HFFc6 (cell line): Measurements from ENCODE around the gene ATG12. TPM values are rescaled to one million over a fixed set of nuclear protein-coding genes. Genes with fewer than 3 reads are reported as not detected.
"Not testable (repeated sequence)": the region's sequence is repeated elsewhere in the genome, so short reads cannot be mapped to it uniquely, and the experiment has no call there.

Experiments
- DNase-seq: peaks from one replicate; pipeline ENCODE4 v3.0.0-alpha.2; 2018
- H3K27ac Mint-ChIP-seq: 2 replicates; pipeline ENCODE4 v1.8.0; 2020; ENCODE audit warnings: mild to moderate bottlenecking, mixed read lengths
- H3K27me3 Mint-ChIP-seq: 2 replicates; pipeline ENCODE4 v1.8.0; 2021; ENCODE audit warnings: mild to moderate bottlenecking, moderate library complexity, mixed read lengths; ENCODE audit not compliant: insufficient read depth
- H3K36me3 Mint-ChIP-seq: 2 replicates; pipeline ENCODE4 v1.8.0; 2021; ENCODE audit warnings: low read depth, mixed read lengths
- H3K4me1 Mint-ChIP-seq: 2 replicates; pipeline ENCODE4 v1.8.0; 2020; ENCODE audit warnings: low read depth, mixed read lengths
- H3K4me3 Mint-ChIP-seq: 2 replicates; pipeline ENCODE4 v1.8.0; 2020; ENCODE audit warnings: mild to moderate bottlenecking, moderate library complexity, mixed read lengths
- H3K9me3 Mint-ChIP-seq: 2 replicates; pipeline ENCODE4 v1.8.0; 2020; ENCODE audit warnings: mild to moderate bottlenecking, mixed read lengths
- long read RNA-seq: library from polyadenylated mRNA; unstranded; transcript quantifications from one replicate; pipeline ENCODE4 v2.0.0, GENCODE V29; 2019
- total RNA-seq, 6 experiments: library from RNA; stranded (reverse); fragmentation: NEBNext Ultra II Directional; extraction: Animal tissue kit (Norgen Biotek cat#: 25700); gene quantifications; 2 replicates in 1 of 6; 3 replicates in 5 of 6; pipeline ENCODE4 v1.2.3, GENCODE V29; 2021
- TF ChIP-seq, protein P1 (sequence below): fragments of 200-600 bp; sonication (generic); IDR thresholded peaks from 2 replicates; pipeline ENCODE4 v1.5.0; 2021; ENCODE audit warnings: antibody characterized with exemption, mild to moderate bottlenecking

ATG12 gene
- 10 to 100 TPM; 58.3 to 75.9 (median 63.3) TPM for total RNA-seq
- long read RNA-seq, full-length matches to known transcripts, result 75 of 91 reads
- long read RNA-seq, partial matches to known transcripts, result 3 of 91 reads
- long read RNA-seq, other reads (novel, unspliced or antisense), result 13 of 91 reads

DNA sequence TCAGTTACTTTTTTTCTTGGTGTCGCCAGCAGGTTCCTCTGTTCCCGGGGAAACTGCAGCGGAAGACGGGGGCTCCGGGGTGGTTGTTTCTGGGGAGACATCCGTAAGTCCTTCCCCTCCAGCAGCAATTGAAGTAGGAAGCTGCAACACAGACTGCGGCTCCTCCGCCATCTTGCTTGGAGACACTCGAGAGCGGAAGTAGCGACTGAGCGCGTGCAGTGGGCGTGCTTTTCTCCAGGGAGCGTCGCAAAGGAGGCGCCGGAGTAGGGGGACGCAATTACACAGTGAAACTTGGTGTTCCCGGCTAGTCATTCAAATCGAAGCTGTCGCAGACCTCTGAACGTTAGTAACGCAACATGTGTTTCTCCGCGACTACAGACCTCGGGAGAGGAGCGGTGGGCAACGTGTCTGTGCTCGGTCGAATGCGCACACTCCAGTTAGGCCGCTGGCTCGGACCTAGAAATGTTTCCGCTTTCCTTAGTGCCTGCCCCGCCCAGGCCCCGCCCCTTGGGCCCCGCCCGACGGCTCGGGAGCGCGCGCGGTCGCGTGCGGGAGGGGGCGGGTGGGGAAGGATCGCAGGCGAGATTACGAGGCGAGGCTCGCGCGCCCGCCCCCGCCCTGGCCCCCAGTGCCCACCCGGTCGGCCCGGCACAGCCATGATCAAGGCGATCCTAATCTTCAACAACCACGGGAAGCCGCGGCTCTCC, at the start of gene ATG12, which contains the start of gene AP3S1:
Gene ATG12 (minus strand): TSS at position 184 of the 707 bp plus-strand sequence. CDS start 13 bp downstream, at position 171.
Gene AP3S1 (plus strand): TSS at position 554 of the 707 bp plus-strand sequence. CDS start 103 bp downstream, at position 657.
- peak; percentile 91 for DNase-seq
- Mint-ChIP-seq H3K4me1 (peaks cover 59% of the 10 kb centered on the region), H3K36me3 (peaks cover 18% of the 10 kb centered on the region), H3K4me3 (peak within 1 kb of the TSS; percentile 92), H3K27me3 (peaks cover 2% of the 10 kb centered on the region), H3K27ac (peak within 1 kb of the TSS; percentile 100), H3K9me3 (no peaks in the 10 kb centered on the region)
- TF ChIP-seq, protein P1, sequence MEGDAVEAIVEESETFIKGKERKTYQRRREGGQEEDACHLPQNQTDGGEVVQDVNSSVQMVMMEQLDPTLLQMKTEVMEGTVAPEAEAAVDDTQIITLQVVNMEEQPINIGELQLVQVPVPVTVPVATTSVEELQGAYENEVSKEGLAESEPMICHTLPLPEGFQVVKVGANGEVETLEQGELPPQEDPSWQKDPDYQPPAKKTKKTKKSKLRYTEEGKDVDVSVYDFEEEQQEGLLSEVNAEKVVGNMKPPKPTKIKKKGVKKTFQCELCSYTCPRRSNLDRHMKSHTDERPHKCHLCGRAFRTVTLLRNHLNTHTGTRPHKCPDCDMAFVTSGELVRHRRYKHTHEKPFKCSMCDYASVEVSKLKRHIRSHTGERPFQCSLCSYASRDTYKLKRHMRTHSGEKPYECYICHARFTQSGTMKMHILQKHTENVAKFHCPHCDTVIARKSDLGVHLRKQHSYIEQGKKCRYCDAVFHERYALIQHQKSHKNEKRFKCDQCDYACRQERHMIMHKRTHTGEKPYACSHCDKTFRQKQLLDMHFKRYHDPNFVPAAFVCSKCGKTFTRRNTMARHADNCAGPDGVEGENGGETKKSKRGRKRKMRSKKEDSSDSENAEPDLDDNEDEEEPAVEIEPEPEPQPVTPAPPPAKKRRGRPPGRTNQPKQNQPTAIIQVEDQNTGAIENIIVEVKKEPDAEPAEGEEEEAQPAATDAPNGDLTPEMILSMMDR, result no peak

- Mint-ChIP-seq H3K4me3 (no peak overlapping the region), H3K9me3 (no peaks in the 10 kb centered on the region), H3K27ac (no peak overlapping the region), H3K36me3 (no peaks in the 10 kb centered on the region), H3K27me3 (no peaks in the 10 kb centered on the region), H3K4me1 (no peaks in the 10 kb centered on the region)
- TF ChIP-seq, protein P1, result peak; percentile 73
- peak; percentile 25 for DNase-seq
Measured at GRCh38 chr5:115888027-115888426, 46.7 kb upstream of the ATG12 start.

DNA sequence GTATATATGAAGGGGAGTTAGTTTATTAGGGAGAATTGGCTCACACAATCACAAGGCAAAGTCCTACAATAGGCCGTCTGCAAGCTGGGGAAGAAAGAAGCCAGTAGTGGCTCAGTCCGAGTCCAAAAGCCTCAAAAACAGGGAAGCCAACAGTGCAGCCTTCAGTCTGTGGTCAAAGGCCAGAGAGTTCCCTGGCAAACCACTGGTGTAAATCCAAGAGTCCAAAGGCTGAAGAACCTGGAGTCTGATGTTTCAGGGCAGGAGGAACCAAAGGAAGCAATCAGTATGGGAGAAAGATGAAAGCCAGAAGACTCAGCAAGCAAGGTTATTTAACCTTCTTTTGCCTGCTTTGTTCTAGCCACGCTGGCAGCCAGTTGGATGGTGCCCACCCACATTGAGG, 43.8 kb upstream of the ATG12 start:
- not testable (repeated sequence) for H3K9me3 Mint-ChIP-seq, H3K27me3 Mint-ChIP-seq, H3K4me3 Mint-ChIP-seq, H3K27ac Mint-ChIP-seq, H3K4me1 Mint-ChIP-seq, DNase-seq
- H3K36me3 Mint-ChIP-seq, result peaks cover 16% of the 10 kb centered on the region; the same call in 1 of the 2 replicates

- H3K4me1 Mint-ChIP-seq, result no peaks in the 10 kb centered on the region
- no peaks in the 10 kb centered on the region for H3K27me3 Mint-ChIP-seq
- no peak for DNase-seq
- TF ChIP-seq, protein P1, result no peak
- H3K27ac Mint-ChIP-seq, result no peak overlapping the region
- no peak overlapping the region for H3K4me3 Mint-ChIP-seq
- H3K9me3 Mint-ChIP-seq, result no peaks in the 10 kb centered on the region
- H3K36me3 Mint-ChIP-seq, result peaks cover 21% of the 10 kb centered on the region; the same call in 1 of the 2 replicates
Measured at GRCh38 chr5:115884704-115885103, 43.3 kb upstream of the ATG12 start.

GRCh38 chr5:115882434-115882833, 41.1 kb upstream of the ATG12 start:
- H3K4me3 Mint-ChIP-seq, H3K27ac Mint-ChIP-seq, H3K27me3 Mint-ChIP-seq, DNase-seq, H3K9me3 Mint-ChIP-seq, H3K4me1 Mint-ChIP-seq: not testable (repeated sequence)
- H3K36me3 Mint-ChIP-seq, result peaks cover 36% of the 10 kb centered on the region

- not testable (repeated sequence) for H3K27ac Mint-ChIP-seq, H3K27me3 Mint-ChIP-seq, H3K4me3 Mint-ChIP-seq, H3K9me3 Mint-ChIP-seq, DNase-seq
- Mint-ChIP-seq H3K36me3 (peaks cover 43% of the 10 kb centered on the region), H3K4me1 (peaks cover 15% of the 10 kb centered on the region)
Measured at GRCh38 chr5:115877342-115877741, 36.0 kb upstream of the ATG12 start.

DNA sequence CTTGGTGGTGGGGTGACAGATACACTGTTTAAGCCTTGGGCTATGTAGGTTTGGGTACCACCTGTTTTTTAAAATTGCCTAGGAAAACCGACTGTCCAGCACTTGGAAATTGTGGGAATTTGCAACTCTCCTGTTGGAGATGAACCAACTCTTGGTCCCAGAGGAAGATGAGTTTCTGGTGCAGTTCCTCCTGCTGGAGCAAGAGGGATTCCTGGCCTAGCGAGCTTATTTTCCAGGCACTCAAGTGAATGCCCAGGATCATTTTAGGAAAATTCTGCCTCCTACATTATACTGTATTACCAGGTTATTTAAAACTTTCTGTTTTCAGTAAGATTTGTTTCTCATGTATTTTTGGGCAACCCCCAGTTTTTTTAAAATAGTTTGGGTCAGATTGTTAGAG, 34.1 kb upstream of the ATG12 start:
- peaks cover 44% of the 10 kb centered on the region for H3K36me3 Mint-ChIP-seq
- TF ChIP-seq, protein P1, result peak; percentile 24; the same call in 1 of the 2 replicates
- H3K27me3 Mint-ChIP-seq, result peaks cover 2% of the 10 kb centered on the region
- no peak overlapping the region for H3K4me3 Mint-ChIP-seq
- H3K9me3 Mint-ChIP-seq, result no peaks in the 10 kb centered on the region
- no peak for DNase-seq
- peaks cover 17% of the 10 kb centered on the region for H3K4me1 Mint-ChIP-seq
- no peak overlapping the region for H3K27ac Mint-ChIP-seq
